Gastrocnemius medialis (tissue), 4 donors: ENCODE data around the gene NKX6-2. TPM values are rescaled to one million over a fixed set of nuclear protein-coding genes. Genes with fewer than 3 reads are reported as not detected.
"Not testable (repeated sequence)": the region's sequence is repeated elsewhere in the genome, so short reads cannot be mapped to it uniquely, and the experiment has no call there.

Source experiments
- ATAC-seq, 2 donors: fragments of 150-250 bp; one replicate each; pipeline ENCODE4 v1.9.1; 2016
- DNase-seq, 2 donors: peaks; one replicate each; pipeline ENCODE4 v3.0.0-alpha.2; 2019
- H3K27ac ChIP-seq, 4 donors: fragments of 200-600 bp; sonication (generic); 1 replicate in 1 of 4; 2 replicates in 3 of 4; pipeline ENCODE4 v1.5.1; 2016 to 2018; ENCODE audit warnings: mild to moderate bottlenecking in 2 of 4, moderate library complexity in 1 of 4
- H3K27me3 ChIP-seq, 3 donors: fragments of 200-600 bp; sonication (generic) in 2 of 3; 1 replicate in 1 of 3; 2 replicates in 2 of 3; pipeline versions ENCODE4 v1.5.1 to v1.6.0; 2016 to 2019; ENCODE audit warnings: mild to moderate bottlenecking in 1 of 3, moderate library complexity in 1 of 3
- H3K36me3 ChIP-seq, 2 donors: fragments of 200-600 bp; sonication (generic) in 1 of 2; one replicate each; pipeline ENCODE4 v1.5.1; 2017 to 2018
- H3K4me1 ChIP-seq, 2 donors: fragments of 200-600 bp; sonication (generic) in 1 of 2; one replicate each; pipeline ENCODE4 v1.5.1; 2016 to 2017; ENCODE audit warnings: mild to moderate bottlenecking in 2 of 2
- H3K4me3 ChIP-seq, 4 donors: fragments of 200-600 bp; sonication (generic) in 3 of 4; 1 replicate in 1 of 4; 2 replicates in 3 of 4; pipeline ENCODE4 v1.5.1; 2016 to 2019; ENCODE audit warnings: mild to moderate bottlenecking in 2 of 4
- H3K9me3 ChIP-seq, 3 donors: fragments of 200-600 bp; sonication (generic) in 2 of 3; 1 replicate in 1 of 3; 2 replicates in 2 of 3; pipeline ENCODE4 v1.5.1; 2016 to 2019
- CTCF ChIP-seq, 5 experiments: fragments of 450-650 bp in 3 of 5; fragments of 200-600 bp in 2 of 5; sonication (generic) in 2 of 5; IDR thresholded peaks in 4 of 5; conservative IDR thresholded peaks in 1 of 5; 1 replicate in 4 of 5; 2 replicates in 1 of 5; pipeline ENCODE4 v1.5.1; 2016 to 2019; ENCODE audit warnings: antibody characterized with exemption in 5 of 5, mild to moderate bottlenecking in 3 of 5, moderate library complexity in 3 of 5
- POLR2A ChIP-seq, 2 donors: fragments of 450-650 bp; IDR thresholded peaks; one replicate each; pipeline ENCODE4 v1.6.1; 2017; ENCODE audit warnings: antibody characterized with exemption in 2 of 2, mild to moderate bottlenecking in 2 of 2, moderate library complexity in 2 of 2
- in situ Hi-C, 4 donors: fragments of 200-750 bp; cut with MboI; loops; one replicate each; pipeline versions ENCODE4 v1.15.0 to v1.8.0; 2017; ENCODE audit warnings: low sequenced_read_pairs in 4 of 4
- intact Hi-C: fragments of 100-400 bp; cut with DNase I; formaldehyde crosslinking; loops from one replicate; pipeline ENCODE4 v1.15.1; 2023; ENCODE audit warnings: low total_unique reads
- total RNA-seq, 4 donors: library from RNA; depleted of rRNA; stranded (reverse); fragments of >200 nt; gene quantifications; one replicate each; pipeline versions ENCODE4 v1.1.0 to v1.2.3, GENCODE V29; 2016

NKX6-2 gene
- total RNA-seq, 4 donors from 2014 or later: 0.09 TPM; not detected in 3

- Histone ChIP-seq H3K36me3 (peaks cover 0 to 5% of the 10 kb centered on the region in 2 donors), H3K27ac (no peak overlapping the region), H3K9me3 (no peaks in the 10 kb centered on the region), H3K27me3 (no peaks in the 10 kb centered on the region), H3K4me1 (no peaks in the 10 kb centered on the region), H3K4me3 (no peak overlapping the region)
- intact Hi-C loops: no loop called here
- DNase-seq (no peak), ATAC-seq (no peak)
- TF ChIP-seq CTCF (IDR thresholded peaks at IDR 0.05 in 4 of 5, conservative IDR thresholded peaks at IDR 0.05 in 1 of 5) (no peak), POLR2A (IDR thresholded peaks at IDR 0.05) (no peak)
- in situ Hi-C loops: no loop called here
These were observed 41.1 kb downstream of the NKX6-2 start for GRCh38 chr10:132744839-132745238.

- in situ Hi-C loops: no loop called here
- H3K9me3 ChIP-seq: no peaks in the 10 kb centered on the region
- H3K4me1 ChIP-seq: no peaks in the 10 kb centered on the region
- TF ChIP-seq CTCF (IDR thresholded peaks at IDR 0.05 in 4 of 5, conservative IDR thresholded peaks at IDR 0.05 in 1 of 5) (no peak), POLR2A (IDR thresholded peaks at IDR 0.05) (no peak)
- H3K4me3 ChIP-seq: no peak overlapping the region
- intact Hi-C loops: no loop called here
- no peak overlapping the region for H3K27ac ChIP-seq
- DNase-seq (no peak), ATAC-seq (no peak)
- no peaks in the 10 kb centered on the region for H3K36me3 ChIP-seq
- no peaks in the 10 kb centered on the region for H3K27me3 ChIP-seq
These were observed 41.9 kb downstream of the NKX6-2 start for GRCh38 chr10:132743925-132744490.

- H3K9me3 ChIP-seq, H3K4me1 ChIP-seq, H3K36me3 ChIP-seq, H3K27me3 ChIP-seq, ATAC-seq, H3K27ac ChIP-seq, DNase-seq, H3K4me3 ChIP-seq, in situ Hi-C loops, intact Hi-C loops: not testable (repeated sequence)
These were observed 42.6 kb downstream of the NKX6-2 start for GRCh38 chr10:132743196-132743924.

GRCh38 chr10:132742837-132743194 is 43.1 kb downstream of the NKX6-2 start:
- peaks cover 0 to 5% of the 10 kb centered on the region in 2 donors for H3K4me1 ChIP-seq
- no peak overlapping the region for H3K27ac ChIP-seq
- H3K27me3 ChIP-seq: no peaks in the 10 kb centered on the region
- intact Hi-C loops: no loop called here
- H3K4me3 ChIP-seq: no peak overlapping the region
- no peaks in the 10 kb centered on the region for H3K9me3 ChIP-seq
- DNase-seq (no peak), ATAC-seq (no peak)
- TF ChIP-seq CTCF (IDR thresholded peaks at IDR 0.05 in 4 of 5, conservative IDR thresholded peaks at IDR 0.05 in 1 of 5): no peak
- TF ChIP-seq POLR2A (IDR thresholded peaks at IDR 0.05): no peak
- H3K36me3 ChIP-seq: no peaks in the 10 kb centered on the region
- in situ Hi-C loops: no loop called here

GRCh38 chr10:132742167-132742836 is 43.6 kb downstream of the NKX6-2 start:
- Histone ChIP-seq H3K4me1 (peaks cover 0 to 5% of the 10 kb centered on the region in 2 donors), H3K36me3 (no peaks in the 10 kb centered on the region), H3K9me3 (no peaks in the 10 kb centered on the region), H3K27ac (no peak overlapping the region), H3K4me3 (no peak overlapping the region), H3K27me3 (no peaks in the 10 kb centered on the region)
- ATAC-seq: no peak
- intact Hi-C loops: no loop called here
- TF ChIP-seq CTCF (IDR thresholded peaks at IDR 0.05 in 4 of 5, conservative IDR thresholded peaks at IDR 0.05 in 1 of 5) (no peak), POLR2A (IDR thresholded peaks at IDR 0.05) (no peak)
- no peak for DNase-seq
- in situ Hi-C loops: no loop called here
